ENCODE results near the gene FAM25A.
"Not testable (repeated sequence)": the region's sequence is repeated elsewhere in the genome, so short reads cannot be mapped to it uniquely, and the experiment has no call there.

- TF ChIP-seq CTCF, POLR2A (IDR thresholded peaks at IDR 0.05): not testable (repeated sequence)
These were observed 13.0 kb upstream of the FAM25A start for GRCh38 chr10:87007124-87007523.

All from prostate gland (tissue), 2 donors.